ENCODE results near the gene RXRB.
"Not testable (repeated sequence)": the region's sequence is repeated elsewhere in the genome, so short reads cannot be mapped to it uniquely, and the experiment has no call there.

Gene RXRB

GRCh38 chr6:33200219-33201146, at the start of gene RXRB, which contains the start of gene SLC39A7:
RXRB (minus strand) TSS chr6:33200665; CDS start chr6:33200476, 189 bp downstream.
SLC39A7 (plus strand) TSS chr6:33200867; CDS start chr6:33201246, 379 bp downstream.
- DNase-seq (ENCODE audit: low spot score), result peak; percentile 97

- peak; percentile 43 for DNase-seq (ENCODE audit: low spot score)
Measured at GRCh38 chr6:33249732-33250630, 49.5 kb upstream of the RXRB start.

GRCh38 chr6:33248932-33249731, 48.7 kb upstream of the RXRB start:
- peak; percentile 100 for DNase-seq (ENCODE audit: low spot score)

- DNase-seq (ENCODE audit: low spot score), result no peak
Measured at GRCh38 chr6:33248643-33248931, 48.1 kb upstream of the RXRB start.

- peak; percentile 94 for DNase-seq (ENCODE audit: low spot score)
Measured at GRCh38 chr6:33247977-33248642, 47.6 kb upstream of the RXRB start.

GRCh38 chr6:33243476-33243875, 43.0 kb upstream of the RXRB start:
- no peak for DNase-seq (ENCODE audit: low spot score)

- DNase-seq (ENCODE audit: low spot score), result no peak
Measured at GRCh38 chr6:33241968-33242367, 41.5 kb upstream of the RXRB start.

GRCh38 chr6:33237741-33238140, 37.3 kb upstream of the RXRB start:
- no peak for DNase-seq (ENCODE audit: low spot score)

GRCh38 chr6:33236852-33237251, 36.4 kb upstream of the RXRB start:
- no peak for DNase-seq (ENCODE audit: low spot score)

GRCh38 chr6:33236328-33236727, 35.9 kb upstream of the RXRB start:
- no peak for DNase-seq (ENCODE audit: low spot score)

- DNase-seq (ENCODE audit: low spot score), result no peak
Measured at GRCh38 chr6:33235221-33235634, 34.8 kb upstream of the RXRB start.

GRCh38 chr6:33226503-33227120, 26.1 kb upstream of the RXRB start:
- DNase-seq (ENCODE audit: low spot score), result not testable (repeated sequence)

- no peak for DNase-seq (ENCODE audit: low spot score)
Measured at GRCh38 chr6:33217681-33218080, 17.2 kb upstream of the RXRB start.

- DNase-seq (ENCODE audit: low spot score), result no peak
Measured at GRCh38 chr6:33217246-33217645, 16.8 kb upstream of the RXRB start.

- no peak for DNase-seq (ENCODE audit: low spot score)
Measured at GRCh38 chr6:33216117-33216649, 15.7 kb upstream of the RXRB start.

- DNase-seq (ENCODE audit: low spot score), result no peak
Measured at GRCh38 chr6:33215271-33216116, 15.0 kb upstream of the RXRB start.

- DNase-seq (ENCODE audit: low spot score), result no peak
Measured at GRCh38 chr6:33213989-33214335, 13.5 kb upstream of the RXRB start.

- DNase-seq (ENCODE audit: low spot score), result no peak
Measured at GRCh38 chr6:33213166-33213988, 12.9 kb upstream of the RXRB start.

- DNase-seq (ENCODE audit: low spot score), result no peak
Measured at GRCh38 chr6:33212857-33213165, 12.3 kb upstream of the RXRB start.

Measured in hematopoietic multipotent progenitor cell treated with erythropoietin and hydrocortisone succinate and interleukin-3 and kit ligand, for 17 days (in vitro differentiated cells).